H4 (cell line): ENCODE measurements around the gene STX17. TPM values are rescaled to one million over a fixed set of nuclear protein-coding genes. Genes with fewer than 3 reads are reported as not detected.
"Not testable (repeated sequence)": the region's sequence is repeated elsewhere in the genome, so short reads cannot be mapped to it uniquely, and the experiment has no call there.

Experiments
- DNase-seq: peaks from one replicate; pipeline ENCODE4 v3.0.0-alpha.2; 2015; ENCODE audit warnings: low spot score
- total RNA-seq: library from RNA; depleted of rRNA; stranded (reverse); fragments of >200 nt; shearing (Covaris generic); gene quantifications from 2 replicates; pipeline ENCODE4 v1.2.3, GENCODE V29; 2014; rRNA removed

The STX17 gene
- 14.2 and 17.9 TPM in 2 replicates for total RNA-seq

GRCh38 chr9:99906403-99907207 is at the start of gene STX17:
Gene STX17 (plus strand): TSS chr9:99906654. CDS start chr9:99915240, 8,586 bp downstream.
- peak; percentile 61 for DNase-seq

- DNase-seq = not testable (repeated sequence)
Measured at GRCh38 chr9:99857576-99857975, 48.9 kb upstream of the STX17 start.

GRCh38 chr9:99858087-99858486 is 48.4 kb upstream of the STX17 start:
- DNase-seq = no peak

GRCh38 chr9:99859243-99859980 is 47.0 kb upstream of the STX17 start:
- no peak for DNase-seq

GRCh38 chr9:99860266-99860665 is 46.2 kb upstream of the STX17 start:
- DNase-seq = no peak

GRCh38 chr9:99863955-99864354 is 42.5 kb upstream of the STX17 start:
- no peak for DNase-seq

- no peak for DNase-seq
Measured at GRCh38 chr9:99866398-99866797, 40.1 kb upstream of the STX17 start.

- DNase-seq = no peak
Measured at GRCh38 chr9:99867536-99867935, 38.9 kb upstream of the STX17 start.

GRCh38 chr9:99867968-99868367 is 38.5 kb upstream of the STX17 start:
- no peak for DNase-seq

- no peak for DNase-seq
Measured at GRCh38 chr9:99868845-99869244, 37.6 kb upstream of the STX17 start.

- DNase-seq = no peak
Measured at GRCh38 chr9:99870126-99870525, 36.3 kb upstream of the STX17 start.

- DNase-seq = peak; percentile 48
Measured at GRCh38 chr9:99873531-99873930, 32.9 kb upstream of the STX17 start.

GRCh38 chr9:99873943-99874584 is 32.4 kb upstream of the STX17 start:
- DNase-seq = no peak

GRCh38 chr9:99876190-99876589 is 30.3 kb upstream of the STX17 start:
- no peak for DNase-seq

- DNase-seq = no peak
Measured at GRCh38 chr9:99878651-99879050, 27.8 kb upstream of the STX17 start.

- no peak for DNase-seq
Measured at GRCh38 chr9:99881769-99882168, 24.7 kb upstream of the STX17 start.

- DNase-seq = no peak
Measured at GRCh38 chr9:99885747-99886146, 20.7 kb upstream of the STX17 start.

- DNase-seq = no peak
Measured at GRCh38 chr9:99889120-99889519, 17.3 kb upstream of the STX17 start.

GRCh38 chr9:99894826-99895225 is 11.6 kb upstream of the STX17 start:
- no peak for DNase-seq

- DNase-seq = no peak
Measured at GRCh38 chr9:99895510-99895909, 10.9 kb upstream of the STX17 start.

- DNase-seq = no peak
Measured at GRCh38 chr9:99896119-99896518, 10.3 kb upstream of the STX17 start.

- no peak for DNase-seq
Measured at GRCh38 chr9:99903393-99903792, 3.1 kb upstream of the STX17 start.
